ENCODE data around the gene TET2. TPM values are rescaled to one million over a fixed set of nuclear protein-coding genes. Genes with fewer than 3 reads are reported as not detected.

The TET2 gene
- total RNA-seq, 1 experiment from 2014 or later: 22.8 TPM

- TF ChIP-seq CTCF (conservative IDR thresholded peaks at IDR 0.05; ENCODE audit: low read depth, low read length) (no peak), EZH2 (IDR thresholded peaks at IDR 0.05; ENCODE audit: borderline replicate concordance, low read depth, low read length, poor library complexity, severe bottlenecking) (no peak)
- H3K27me3 ChIP-seq (replicated peaks; ENCODE audit: insufficient read depth, low read depth, low read length, poor library complexity): no peaks in the 10 kb centered on the region
- no peaks in the 10 kb centered on the region for H3K4me1 ChIP-seq (ENCODE audit: insufficient read depth, low read length, poor library complexity, severe bottlenecking)
- no peak overlapping the region for H3K27ac ChIP-seq (ENCODE audit: low read depth, low read length, poor library complexity, severe bottlenecking)
- no peak for DNase-seq (ENCODE audit: low spot score)
- no peaks in the 10 kb centered on the region for H3K36me3 ChIP-seq (ENCODE audit: insufficient read depth, low read length, poor library complexity, severe bottlenecking)
- CTCF ChIA-PET: no interaction called here
- intact Hi-C loops (cut with micrococcal nuclease; ENCODE audit: unreplicated experiment): no loop called here
- H3K4me3 ChIP-seq (ENCODE audit: low read depth, low read length, poor library complexity, severe bottlenecking): no peak overlapping the region
- BruUV-seq (replicated peaks): no TSS peak
- POLR2A ChIA-PET (ENCODE audit: low non-redundant PET): no interaction called here
- H3K9me3 ChIP-seq (ENCODE audit: low read depth, low read length, poor library complexity, severe bottlenecking): no peaks in the 10 kb centered on the region
Measured at GRCh38 chr4:105329081-105329480, 182.4 kb downstream of the TET2 start.

All from A673 (cell line).